ENCODE results near the gene RMND5B.

Gene RMND5B

DNA sequence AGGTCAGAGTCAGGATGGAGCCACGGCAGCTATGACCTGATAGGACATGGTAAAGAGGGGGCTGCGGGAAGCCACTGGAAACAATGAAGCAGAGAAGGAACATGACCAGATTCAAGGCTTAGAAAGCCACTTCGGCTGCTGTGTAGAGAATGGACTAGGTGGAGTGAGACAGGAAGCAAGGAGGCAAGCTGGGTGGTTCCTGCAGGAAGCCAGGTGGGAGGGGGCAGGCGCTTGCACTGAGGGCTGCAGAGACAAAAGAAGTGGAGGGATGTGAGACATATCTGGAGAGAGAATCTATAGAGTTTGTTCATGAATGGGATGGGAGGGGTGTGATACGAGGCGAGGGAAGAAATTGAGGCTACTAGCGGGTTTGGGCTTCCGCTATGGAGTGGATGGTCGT lies 36.5 kb upstream of the RMND5B start:
- no peak overlapping the region for H2AFZ ChIP-seq (ENCODE audit: insufficient read depth, low read length, poor library complexity)
- H3K27me3 ChIP-seq (ENCODE audit: insufficient read depth, low read length): no peaks in the 10 kb centered on the region
- no peak overlapping the region for H3K9ac ChIP-seq (ENCODE audit: low read length)
- no peaks in the 10 kb centered on the region for H3K36me3 ChIP-seq (ENCODE audit: control insufficient read depth in 1 of 2, insufficient read depth in 2 of 2, low read length in 2 of 2)
- DNase-seq: no peak
- H3K4me1 ChIP-seq (ENCODE audit: control insufficient read depth in 1 of 2, insufficient read depth in 2 of 2, low read length in 2 of 2): no peaks in the 10 kb centered on the region
- H2AK5ac ChIP-seq (ENCODE audit: low read length): no peak overlapping the region
- no peak overlapping the region for H4K12ac ChIP-seq (ENCODE audit: low read depth, low read length)
- H3K79me2 ChIP-seq (ENCODE audit: control insufficient read depth, insufficient read depth, low read length, poor library complexity): no peaks in the 10 kb centered on the region
- no peak overlapping the region for H4K8ac ChIP-seq (ENCODE audit: low read depth, low read length)
- H3K9me3 ChIP-seq (ENCODE audit: insufficient read depth, low read depth, low read length): no peaks in the 10 kb centered on the region
- no peak overlapping the region for H3K23ac ChIP-seq (ENCODE audit: low read length)
- H3K4ac ChIP-seq (ENCODE audit: low read depth, low read length): no peak overlapping the region
- H3K27ac ChIP-seq (ENCODE audit: low read depth, low read length): no peak overlapping the region
- H4K91ac ChIP-seq (ENCODE audit: low read depth, low read length): no peak overlapping the region
- H3K18ac ChIP-seq (ENCODE audit: low read length): no peak overlapping the region
- no peak overlapping the region for H2BK5ac ChIP-seq (ENCODE audit: low read depth, low read length, poor library complexity)
- no peak overlapping the region for H2BK120ac ChIP-seq (ENCODE audit: insufficient read depth, low read length, poor library complexity)
- no peak overlapping the region for H2BK12ac ChIP-seq (ENCODE audit: low read length)
- H3K4me2 ChIP-seq (ENCODE audit: low read length): no peak overlapping the region
- no peak overlapping the region for H3K4me3 ChIP-seq (ENCODE audit: low read depth, low read length)
- 100% methylated on average over 3 of the region's 9 CpGs for WGBS (ENCODE audit: extremely low coverage, insufficient coverage, insufficient read length)
- H3K79me1 ChIP-seq (ENCODE audit: low read length): no peaks in the 10 kb centered on the region
- no peak overlapping the region for H3K14ac ChIP-seq (ENCODE audit: low read length)

DNA sequence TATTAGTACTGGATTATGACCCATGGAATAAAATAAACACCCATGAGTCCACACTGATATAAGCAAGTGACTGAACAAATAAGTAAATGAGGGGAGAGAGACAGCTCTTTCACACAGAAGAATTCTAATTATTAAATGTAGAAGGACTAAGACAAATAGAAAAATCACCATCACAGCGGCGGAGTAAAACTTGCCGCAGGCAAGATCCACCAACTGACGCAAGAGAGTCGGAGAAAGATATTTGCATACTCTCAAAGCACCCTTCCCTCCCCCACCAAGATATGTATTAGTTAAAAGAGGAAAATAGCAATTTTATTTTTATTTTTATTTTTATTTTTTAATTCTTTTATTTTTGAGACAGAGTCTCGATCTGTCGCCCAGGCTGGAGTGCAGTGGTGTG lies 32.1 kb upstream of the RMND5B start:
- Histone ChIP-seq H3K79me1 (ENCODE audit: low read length) (no peaks in the 10 kb centered on the region), H2BK120ac (ENCODE audit: insufficient read depth, low read length, poor library complexity) (no peak overlapping the region), H2AFZ (ENCODE audit: insufficient read depth, low read length, poor library complexity) (no peak overlapping the region), H3K27ac (ENCODE audit: low read depth, low read length) (no peak overlapping the region), H2BK12ac (ENCODE audit: low read length) (no peak overlapping the region), H3K4me1 (ENCODE audit: control insufficient read depth in 1 of 2, insufficient read depth in 2 of 2, low read length in 2 of 2) (no peaks in the 10 kb centered on the region), H3K4me2 (ENCODE audit: low read length) (no peak overlapping the region), H2AK5ac (ENCODE audit: low read length) (no peak overlapping the region), H2BK5ac (ENCODE audit: low read depth, low read length, poor library complexity) (no peak overlapping the region), H4K12ac (ENCODE audit: low read depth, low read length) (no peak overlapping the region), H3K27me3 (ENCODE audit: insufficient read depth, low read length) (no peaks in the 10 kb centered on the region), H3K14ac (ENCODE audit: low read length) (no peak overlapping the region), H3K23ac (ENCODE audit: low read length) (no peak overlapping the region), H3K79me2 (ENCODE audit: control insufficient read depth, insufficient read depth, low read length, poor library complexity) (no peaks in the 10 kb centered on the region), H3K9me3 (ENCODE audit: insufficient read depth, low read depth, low read length) (no peaks in the 10 kb centered on the region), H3K4ac (ENCODE audit: low read depth, low read length) (no peak overlapping the region), H3K18ac (ENCODE audit: low read length) (no peak overlapping the region), H3K4me3 (ENCODE audit: low read depth, low read length) (no peak overlapping the region), H3K9ac (ENCODE audit: low read length) (no peak overlapping the region), H3K36me3 (ENCODE audit: control insufficient read depth in 1 of 2, insufficient read depth in 2 of 2, low read length in 2 of 2) (no peaks in the 10 kb centered on the region), H4K91ac (ENCODE audit: low read depth, low read length) (no peak overlapping the region), H4K8ac (ENCODE audit: low read depth, low read length) (no peak overlapping the region)
- DNase-seq: peak; percentile 68 to 88
- WGBS (ENCODE audit: extremely low coverage, insufficient coverage, insufficient read length): no CpG with 5 or more reads among the region's 7 CpGs

DNA sequence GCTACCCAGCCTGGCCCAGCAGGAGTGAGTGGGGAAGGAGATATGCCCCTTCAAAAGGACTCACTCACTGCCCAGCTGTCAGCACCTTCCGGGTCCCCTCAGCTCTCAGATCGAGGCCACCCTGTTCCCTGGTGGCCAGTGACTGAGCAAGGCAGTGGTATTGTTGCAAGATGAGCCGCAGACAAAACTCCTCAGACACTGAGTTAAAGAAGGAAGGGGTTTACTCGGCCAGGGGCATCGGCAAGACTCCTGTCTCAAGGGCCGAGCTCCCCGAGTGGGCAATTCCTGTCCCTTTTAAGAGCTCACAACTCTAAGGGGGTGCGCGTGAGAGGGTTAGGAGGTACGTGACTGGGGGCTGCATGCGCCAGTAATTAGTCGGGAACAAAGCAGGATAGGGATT lies 27.2 kb upstream of the RMND5B start:
- Histone ChIP-seq H3K23ac (ENCODE audit: low read length) (no peak overlapping the region), H2AFZ (ENCODE audit: insufficient read depth, low read length, poor library complexity) (no peak overlapping the region), H3K4me3 (ENCODE audit: low read depth, low read length) (no peak overlapping the region), H3K4ac (ENCODE audit: low read depth, low read length) (no peak overlapping the region), H3K14ac (ENCODE audit: low read length) (no peak overlapping the region), H4K91ac (ENCODE audit: low read depth, low read length) (no peak overlapping the region), H3K36me3 (ENCODE audit: control insufficient read depth in 1 of 2, insufficient read depth in 2 of 2, low read length in 2 of 2) (no peaks in the 10 kb centered on the region), H2AK5ac (ENCODE audit: low read length) (no peak overlapping the region), H4K8ac (ENCODE audit: low read depth, low read length) (no peak overlapping the region), H2BK5ac (ENCODE audit: low read depth, low read length, poor library complexity) (no peak overlapping the region), H3K9me3 (ENCODE audit: insufficient read depth, low read depth, low read length) (no peaks in the 10 kb centered on the region), H3K79me2 (ENCODE audit: control insufficient read depth, insufficient read depth, low read length, poor library complexity) (no peaks in the 10 kb centered on the region), H2BK12ac (ENCODE audit: low read length) (no peak overlapping the region), H3K18ac (ENCODE audit: low read length) (no peak overlapping the region), H2BK120ac (ENCODE audit: insufficient read depth, low read length, poor library complexity) (no peak overlapping the region), H3K79me1 (ENCODE audit: low read length) (no peaks in the 10 kb centered on the region), H4K12ac (ENCODE audit: low read depth, low read length) (no peak overlapping the region), H3K27me3 (ENCODE audit: insufficient read depth, low read length) (no peaks in the 10 kb centered on the region), H3K4me1 (ENCODE audit: control insufficient read depth in 1 of 2, insufficient read depth in 2 of 2, low read length in 2 of 2) (peaks cover 8 to 10% of the 10 kb centered on the region in 2 experiments), H3K4me2 (ENCODE audit: low read length) (no peak overlapping the region), H3K9ac (ENCODE audit: low read length) (no peak overlapping the region), H3K27ac (ENCODE audit: low read depth, low read length) (no peak overlapping the region)
- DNase-seq: peak in 1 of 2 donors; percentile 36
- WGBS (ENCODE audit: extremely low coverage, insufficient coverage, insufficient read length): no CpG with 5 or more reads among the region's 12 CpGs

GRCh38 chr5:178104492-178104891 lies 26.3 kb upstream of the RMND5B start:
- no peak overlapping the region for H3K4me3 ChIP-seq (ENCODE audit: low read depth, low read length)
- H3K14ac ChIP-seq (ENCODE audit: low read length): no peak overlapping the region
- no CpG with 5 or more reads among the region's 5 CpGs for WGBS (ENCODE audit: extremely low coverage, insufficient coverage, insufficient read length)
- no peaks in the 10 kb centered on the region for H3K36me3 ChIP-seq (ENCODE audit: control insufficient read depth in 1 of 2, insufficient read depth in 2 of 2, low read length in 2 of 2)
- no peak overlapping the region for H3K4ac ChIP-seq (ENCODE audit: low read depth, low read length)
- H3K79me2 ChIP-seq (ENCODE audit: control insufficient read depth, insufficient read depth, low read length, poor library complexity): no peaks in the 10 kb centered on the region
- no peak overlapping the region for H2AK5ac ChIP-seq (ENCODE audit: low read length)
- H4K12ac ChIP-seq (ENCODE audit: low read depth, low read length): no peak overlapping the region
- no peak overlapping the region for H3K18ac ChIP-seq (ENCODE audit: low read length)
- no peak for DNase-seq
- H2AFZ ChIP-seq (ENCODE audit: insufficient read depth, low read length, poor library complexity): no peak overlapping the region
- peaks cover 10 to 12% of the 10 kb centered on the region in 2 experiments for H3K4me1 ChIP-seq (ENCODE audit: control insufficient read depth in 1 of 2, insufficient read depth in 2 of 2, low read length in 2 of 2)
- H3K27ac ChIP-seq (ENCODE audit: low read depth, low read length): no peak overlapping the region
- no peak overlapping the region for H2BK12ac ChIP-seq (ENCODE audit: low read length)
- H3K23ac ChIP-seq (ENCODE audit: low read length): no peak overlapping the region
- no peak overlapping the region for H2BK120ac ChIP-seq (ENCODE audit: insufficient read depth, low read length, poor library complexity)
- H3K27me3 ChIP-seq (ENCODE audit: insufficient read depth, low read length): no peaks in the 10 kb centered on the region
- H3K79me1 ChIP-seq (ENCODE audit: low read length): no peaks in the 10 kb centered on the region
- no peak overlapping the region for H4K91ac ChIP-seq (ENCODE audit: low read depth, low read length)
- no peak overlapping the region for H3K4me2 ChIP-seq (ENCODE audit: low read length)
- H4K8ac ChIP-seq (ENCODE audit: low read depth, low read length): no peak overlapping the region
- no peak overlapping the region for H2BK5ac ChIP-seq (ENCODE audit: low read depth, low read length, poor library complexity)
- no peaks in the 10 kb centered on the region for H3K9me3 ChIP-seq (ENCODE audit: insufficient read depth, low read depth, low read length)
- no peak overlapping the region for H3K9ac ChIP-seq (ENCODE audit: low read length)

Data from trophoblast cell (in vitro differentiated cells and primary cell).